Liver (tissue), 3 donors: ENCODE results near the gene GATA5.

Experiments used
- FOXA1 ChIP-seq: IDR thresholded peaks from 2 replicates; pipeline ENCODE4 v1.6.1; 2016; ENCODE audit warnings: antibody characterized with exemption
- GABPA ChIP-seq, 2 donors: IDR thresholded peaks in 1 of 2; conservative IDR thresholded peaks in 1 of 2; 2 replicates each; pipeline ENCODE4 v1.6.1; 2016; ENCODE audit warnings: antibody characterized with exemption in 2 of 2, mild to moderate bottlenecking in 1 of 2, moderate library complexity in 1 of 2
- HNF4G ChIP-seq: IDR thresholded peaks from 2 replicates; pipeline ENCODE4 v1.6.1; 2016; ENCODE audit warnings: antibody characterized with exemption
- JUND ChIP-seq, 2 donors: IDR thresholded peaks; 2 replicates each; pipeline ENCODE4 v1.6.1; 2016; ENCODE audit warnings: antibody characterized with exemption in 2 of 2
- RAD21 ChIP-seq, 2 donors: IDR thresholded peaks; 2 replicates each; pipeline ENCODE4 v1.6.1; 2016; ENCODE audit warnings: antibody characterized with exemption in 2 of 2, mild to moderate bottlenecking in 2 of 2
- SP1 ChIP-seq: IDR thresholded peaks from 2 replicates; pipeline ENCODE4 v1.6.1; 2018; ENCODE audit warnings: antibody characterized with exemption, mild to moderate bottlenecking
- YY1 ChIP-seq: IDR thresholded peaks from 2 replicates; pipeline ENCODE4 v1.6.1; 2016; ENCODE audit warnings: antibody characterized with exemption, mild to moderate bottlenecking
- TF ChIP-seq, protein P1 (sequence below): fragments of 150-350 bp; IDR thresholded peaks from 2 replicates; pipeline ENCODE4 v1.5.1; 2017; ENCODE audit warnings: improper control_type of control experiment, low read depth, low read length; ENCODE audit not compliant: missing input control
- TF ChIP-seq, protein P2 (sequence below): IDR thresholded peaks from 2 replicates; pipeline ENCODE4 v1.6.1; 2016; ENCODE audit warnings: antibody characterized with exemption
- TF ChIP-seq, protein P3 (sequence below): IDR thresholded peaks from 2 replicates; pipeline ENCODE4 v1.6.1; 2016; ENCODE audit warnings: antibody characterized with exemption
- donor health status: healthy.
- donor health status: healthy.

DNA sequence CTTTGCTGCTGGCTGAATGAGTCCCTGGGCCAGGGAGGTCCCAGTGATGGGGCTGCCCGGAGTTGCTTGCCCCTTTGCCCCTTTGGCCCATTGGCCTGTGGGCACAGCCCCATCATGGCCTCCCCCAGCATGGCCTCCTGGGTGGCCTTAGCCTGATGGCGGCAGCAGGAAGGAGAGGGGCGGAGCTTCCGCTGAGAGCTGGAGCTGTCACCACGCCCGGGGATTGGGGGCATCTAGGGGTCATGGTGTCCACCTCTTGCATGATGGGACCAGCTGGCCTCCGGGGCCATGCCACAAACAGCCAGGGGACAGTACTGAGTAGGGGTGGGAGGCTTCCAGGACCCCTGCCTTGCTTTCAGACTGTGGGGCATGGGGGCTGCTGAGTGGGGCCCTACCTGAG is 31.5 kb upstream of the GATA5 start:
- TF ChIP-seq, protein P1, sequence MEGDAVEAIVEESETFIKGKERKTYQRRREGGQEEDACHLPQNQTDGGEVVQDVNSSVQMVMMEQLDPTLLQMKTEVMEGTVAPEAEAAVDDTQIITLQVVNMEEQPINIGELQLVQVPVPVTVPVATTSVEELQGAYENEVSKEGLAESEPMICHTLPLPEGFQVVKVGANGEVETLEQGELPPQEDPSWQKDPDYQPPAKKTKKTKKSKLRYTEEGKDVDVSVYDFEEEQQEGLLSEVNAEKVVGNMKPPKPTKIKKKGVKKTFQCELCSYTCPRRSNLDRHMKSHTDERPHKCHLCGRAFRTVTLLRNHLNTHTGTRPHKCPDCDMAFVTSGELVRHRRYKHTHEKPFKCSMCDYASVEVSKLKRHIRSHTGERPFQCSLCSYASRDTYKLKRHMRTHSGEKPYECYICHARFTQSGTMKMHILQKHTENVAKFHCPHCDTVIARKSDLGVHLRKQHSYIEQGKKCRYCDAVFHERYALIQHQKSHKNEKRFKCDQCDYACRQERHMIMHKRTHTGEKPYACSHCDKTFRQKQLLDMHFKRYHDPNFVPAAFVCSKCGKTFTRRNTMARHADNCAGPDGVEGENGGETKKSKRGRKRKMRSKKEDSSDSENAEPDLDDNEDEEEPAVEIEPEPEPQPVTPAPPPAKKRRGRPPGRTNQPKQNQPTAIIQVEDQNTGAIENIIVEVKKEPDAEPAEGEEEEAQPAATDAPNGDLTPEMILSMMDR, result no peak
- TF ChIP-seq, protein P2, sequence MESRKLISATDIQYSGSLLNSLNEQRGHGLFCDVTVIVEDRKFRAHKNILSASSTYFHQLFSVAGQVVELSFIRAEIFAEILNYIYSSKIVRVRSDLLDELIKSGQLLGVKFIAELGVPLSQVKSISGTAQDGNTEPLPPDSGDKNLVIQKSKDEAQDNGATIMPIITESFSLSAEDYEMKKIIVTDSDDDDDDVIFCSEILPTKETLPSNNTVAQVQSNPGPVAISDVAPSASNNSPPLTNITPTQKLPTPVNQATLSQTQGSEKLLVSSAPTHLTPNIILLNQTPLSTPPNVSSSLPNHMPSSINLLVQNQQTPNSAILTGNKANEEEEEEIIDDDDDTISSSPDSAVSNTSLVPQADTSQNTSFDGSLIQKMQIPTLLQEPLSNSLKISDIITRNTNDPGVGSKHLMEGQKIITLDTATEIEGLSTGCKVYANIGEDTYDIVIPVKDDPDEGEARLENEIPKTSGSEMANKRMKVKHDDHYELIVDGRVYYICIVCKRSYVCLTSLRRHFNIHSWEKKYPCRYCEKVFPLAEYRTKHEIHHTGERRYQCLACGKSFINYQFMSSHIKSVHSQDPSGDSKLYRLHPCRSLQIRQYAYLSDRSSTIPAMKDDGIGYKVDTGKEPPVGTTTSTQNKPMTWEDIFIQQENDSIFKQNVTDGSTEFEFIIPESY, result no peak
- TF ChIP-seq RAD21 (IDR thresholded peaks at IDR 0.05) (no peak), GABPA (IDR thresholded peaks at IDR 0.05 in 1 of 2, conservative IDR thresholded peaks at IDR 0.05 in 1 of 2) (no peak), YY1 (no peak), HNF4G (no peak), SP1 (no peak), JUND (IDR thresholded peaks at IDR 0.05) (no peak), FOXA1 (no peak)
- TF ChIP-seq, protein P3, sequence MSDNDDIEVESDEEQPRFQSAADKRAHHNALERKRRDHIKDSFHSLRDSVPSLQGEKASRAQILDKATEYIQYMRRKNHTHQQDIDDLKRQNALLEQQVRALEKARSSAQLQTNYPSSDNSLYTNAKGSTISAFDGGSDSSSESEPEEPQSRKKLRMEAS, result no peak
